Pancreas (tissue), 10 donors: Measurements from ENCODE around the gene MRGPRX1. TPM values are rescaled to one million over a fixed set of nuclear protein-coding genes. Genes with fewer than 3 reads are reported as not detected.
"Not testable (repeated sequence)": the region's sequence is repeated elsewhere in the genome, so short reads cannot be mapped to it uniquely, and the experiment has no call there.

Experiments used
- ATAC-seq, 4 donors: fragments of 200-7000 bp; cut with Tn5 transposase; one replicate each; pipeline versions ENCODE4 v1.8.0 to v1.9.1; 2020; ENCODE audit warnings: mild to moderate bottlenecking in 4 of 4, moderate library complexity in 4 of 4
- DNase-seq, 6 donors: peaks; one replicate each; pipeline ENCODE4 v3.0.0-alpha.2; 2020
- FAIRE-seq: peaks from 2 replicates; lab custom pipeline; 2012; peaks lifted over from hg19 to GRCh38; lab: Jason Lieb, UNC
- H3K27ac ChIP-seq, 4 donors: fragments of 200-600 bp; sonication (generic); 1 replicate in 3 of 4; 2 replicates in 1 of 4; pipeline versions ENCODE4 v1.5.0 to v1.8.0; 2020
- H3K27me3 ChIP-seq, 4 donors: fragments of 200-600 bp; one replicate each; pipeline ENCODE4 v1.8.0; 2021
- H3K36me3 ChIP-seq, 3 donors: fragments of 200-600 bp; sonication (generic) in 1 of 3; one replicate each; pipeline versions ENCODE4 v1.5.0 to v1.8.0; 2020 to 2021
- H3K4me1 ChIP-seq, 3 donors: fragments of 200-600 bp; one replicate each; pipeline ENCODE4 v1.8.0; 2021
- H3K4me3 ChIP-seq, 4 donors: fragments of 200-600 bp; sonication (generic) in 2 of 4; one replicate each; pipeline versions ENCODE4 v1.5.0 to v1.8.0; 2020 to 2021
- H3K9me3 ChIP-seq, 4 donors: fragments of 200-600 bp; one replicate each; pipeline ENCODE4 v1.8.0; 2021
- WGBS, 2 donors: extraction: QIAGEN DNeasy Blood & Tissue Kit; methylation state at CpG; one replicate each; pipeline ENCODE4 v1.1.7; 2013; 5-methylcytosine and 5-hydroxymethylcytosine counted together
- intact Hi-C, 3 donors: fragments of 100-400 bp; cut with DNase I; formaldehyde crosslinking; loops; one replicate each; pipeline versions ENCODE4 v1.11.1 to v1.14.2; 2022
- polyA plus RNA-seq, 2 donors: library from polyadenylated mRNA; stranded (reverse); fragments of 200-250 nt; gene quantifications; one replicate each; pipeline ENCODE4 v1.2.3, GENCODE V29; 2013
- total RNA-seq, 6 donors: library from RNA; stranded (reverse); fragmentation: NEBNext Ultra II Directional in 4 of 6; extraction: Animal tissue kit (Norgen Biotek cat#: 25700) in 4 of 6; gene quantifications; one replicate each; pipeline versions ENCODE4 v1.2.1 to v1.2.4, GENCODE V29; 2021 to 2023
- TF ChIP-seq, protein P1 (sequence below), 4 donors: fragments of 200-600 bp; sonication (generic) in 3 of 4; IDR thresholded peaks; one replicate each; pipeline versions ENCODE4 v1.5.0 to v1.8.0; 2021; ENCODE audit warnings: antibody characterized with exemption in 4 of 4
- donor health status: healthy with polysubstance abuse.
- donor health status: DM: no; HTN: no; CAD: no; lungs with moderate emphysema.
- donor health status: DM: no; HTN: no; CAD: no.
- donor health status: control.
- donor health status: control.
- donor health status: Bipolar disorder and iron deficiency.
- donor health status: DM: yes; HTN: yes; CAD: no.
- donor health status: DM: no; HTN: no; CAD: no.
- donor health status: DM: no; HTN: no; CAD: no.
- donor health status: DM: yes; HTN: yes; CAD: no.

The MRGPRX1 gene
- total and polyA plus RNA-seq, 8 donors: 0.07 TPM; not detected in 7

DNA sequence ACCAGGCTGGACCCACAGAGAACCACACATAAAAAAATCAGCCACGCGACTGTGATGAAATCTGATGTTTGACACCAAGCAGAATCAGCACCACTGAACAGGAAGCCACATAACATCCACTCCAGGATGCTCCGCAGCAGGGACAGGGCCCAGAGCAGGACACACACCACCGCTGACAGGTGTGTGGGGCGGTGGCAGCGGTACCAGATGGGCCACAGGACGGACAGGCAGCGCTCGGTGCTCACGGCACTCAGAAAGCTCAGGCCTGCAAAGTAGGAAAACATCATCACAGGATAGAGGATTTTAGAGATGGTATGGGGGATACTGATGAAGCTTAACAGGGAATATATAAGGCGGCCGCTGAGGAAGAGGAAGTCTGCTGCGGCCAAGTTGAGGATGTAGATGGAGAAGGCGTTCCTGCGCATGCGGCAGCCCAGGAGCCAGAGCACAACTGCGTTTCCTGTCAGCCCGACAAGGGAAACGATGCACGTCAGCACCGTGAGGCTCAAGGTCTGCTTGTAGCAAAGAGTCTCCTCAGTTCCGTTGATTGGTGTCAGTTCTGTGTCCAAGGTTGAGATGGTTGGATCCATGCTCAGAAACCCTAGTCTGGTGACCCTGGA lies 4.9 kb downstream of the MRGPRX1 start:
- ATAC-seq: no peak
- H3K4me1 ChIP-seq: no peaks in the 10 kb centered on the region
- intact Hi-C loops: no loop called here
- no peaks in the 10 kb centered on the region for H3K36me3 ChIP-seq
- no peak for FAIRE-seq
- no peak overlapping the region for H3K27ac ChIP-seq
- WGBS, 2 donors: 82 to 89% methylated on average over 22 of the region's 22 CpGs
- no peak overlapping the region for H3K4me3 ChIP-seq
- no peak for DNase-seq
- H3K27me3 ChIP-seq: no peaks in the 10 kb centered on the region
- no peaks in the 10 kb centered on the region for H3K9me3 ChIP-seq
- TF ChIP-seq, protein P1, sequence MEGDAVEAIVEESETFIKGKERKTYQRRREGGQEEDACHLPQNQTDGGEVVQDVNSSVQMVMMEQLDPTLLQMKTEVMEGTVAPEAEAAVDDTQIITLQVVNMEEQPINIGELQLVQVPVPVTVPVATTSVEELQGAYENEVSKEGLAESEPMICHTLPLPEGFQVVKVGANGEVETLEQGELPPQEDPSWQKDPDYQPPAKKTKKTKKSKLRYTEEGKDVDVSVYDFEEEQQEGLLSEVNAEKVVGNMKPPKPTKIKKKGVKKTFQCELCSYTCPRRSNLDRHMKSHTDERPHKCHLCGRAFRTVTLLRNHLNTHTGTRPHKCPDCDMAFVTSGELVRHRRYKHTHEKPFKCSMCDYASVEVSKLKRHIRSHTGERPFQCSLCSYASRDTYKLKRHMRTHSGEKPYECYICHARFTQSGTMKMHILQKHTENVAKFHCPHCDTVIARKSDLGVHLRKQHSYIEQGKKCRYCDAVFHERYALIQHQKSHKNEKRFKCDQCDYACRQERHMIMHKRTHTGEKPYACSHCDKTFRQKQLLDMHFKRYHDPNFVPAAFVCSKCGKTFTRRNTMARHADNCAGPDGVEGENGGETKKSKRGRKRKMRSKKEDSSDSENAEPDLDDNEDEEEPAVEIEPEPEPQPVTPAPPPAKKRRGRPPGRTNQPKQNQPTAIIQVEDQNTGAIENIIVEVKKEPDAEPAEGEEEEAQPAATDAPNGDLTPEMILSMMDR (IDR thresholded peaks at IDR 0.05): no peak

DNA sequence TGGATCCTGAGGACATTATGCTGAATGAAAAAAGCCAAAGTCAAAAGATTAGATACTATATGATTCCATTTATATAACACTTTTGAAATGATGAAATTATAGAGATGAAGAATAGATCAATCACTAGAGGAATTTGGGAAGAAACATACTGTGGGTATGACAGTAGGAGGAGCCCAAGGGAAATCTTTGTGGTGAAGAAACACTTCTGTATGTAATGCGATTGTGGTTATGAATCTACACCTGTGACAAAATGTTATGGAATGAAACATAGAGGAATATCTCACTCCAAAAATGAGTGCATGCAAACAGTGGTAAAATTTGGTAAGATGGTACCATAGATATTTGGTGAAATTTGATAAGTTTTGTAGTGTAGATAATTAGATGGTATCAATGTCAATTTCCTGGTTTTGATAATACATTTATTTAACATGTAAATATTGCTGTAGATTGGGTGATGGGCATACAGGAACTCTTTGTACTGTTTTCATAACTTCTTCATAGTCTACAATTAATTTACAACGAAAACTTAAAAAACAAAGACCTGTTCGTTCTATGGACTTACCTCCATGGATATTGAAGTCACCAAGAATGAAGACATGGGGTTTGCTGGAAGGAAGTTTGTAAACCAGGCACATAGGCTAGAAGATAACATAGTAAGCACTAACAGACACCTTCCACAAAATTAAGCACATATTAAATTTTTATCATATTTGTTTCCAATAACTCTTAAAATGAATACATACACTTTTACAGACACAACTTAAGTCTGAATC lies 11.5 kb downstream of the MRGPRX1 start:
- DNase-seq: no peak
- TF ChIP-seq, protein P1 (IDR thresholded peaks at IDR 0.05): no peak

DNA sequence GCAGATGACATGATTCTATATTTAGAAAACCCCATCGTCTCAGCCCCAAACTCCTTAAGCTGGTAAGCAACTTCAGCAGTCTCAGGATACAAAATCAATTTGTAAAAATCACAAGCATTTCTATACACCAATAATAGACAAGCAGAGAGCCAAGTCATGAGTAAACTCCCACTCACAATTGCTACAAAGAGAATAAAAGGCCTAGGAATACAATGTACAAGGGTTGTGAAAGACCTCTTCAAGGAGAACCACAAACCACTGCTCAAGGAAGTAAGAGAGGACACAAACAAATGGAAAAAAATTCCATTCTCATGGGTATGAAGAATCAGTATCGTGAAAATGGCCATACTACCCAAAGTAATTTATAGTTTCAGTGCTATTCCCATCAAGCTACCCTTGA lies 13.8 kb downstream of the MRGPRX1 start:
- H3K4me3 ChIP-seq, H3K9me3 ChIP-seq, DNase-seq, ATAC-seq, intact Hi-C loops, H3K4me1 ChIP-seq, H3K27ac ChIP-seq, H3K27me3 ChIP-seq, H3K36me3 ChIP-seq, FAIRE-seq: not testable (repeated sequence)
- 63 to 75% methylated on average over 2 of the region's 2 CpGs for WGBS, 2 donors

More for the DNA sequence above, 11.5 kb downstream of the MRGPRX1 start:
- H3K9me3 ChIP-seq: no peaks in the 10 kb centered on the region
- H3K36me3 ChIP-seq: no peaks in the 10 kb centered on the region
- intact Hi-C loops: no loop called here
- no peak overlapping the region for H3K27ac ChIP-seq
- H3K4me1 ChIP-seq: no peaks in the 10 kb centered on the region
- FAIRE-seq: no peak
- H3K27me3 ChIP-seq: no peaks in the 10 kb centered on the region
- WGBS, 2 donors: 66 to 75% methylated on average over 3 of the region's 3 CpGs
- no peak overlapping the region for H3K4me3 ChIP-seq
- no peak for ATAC-seq

DNA sequence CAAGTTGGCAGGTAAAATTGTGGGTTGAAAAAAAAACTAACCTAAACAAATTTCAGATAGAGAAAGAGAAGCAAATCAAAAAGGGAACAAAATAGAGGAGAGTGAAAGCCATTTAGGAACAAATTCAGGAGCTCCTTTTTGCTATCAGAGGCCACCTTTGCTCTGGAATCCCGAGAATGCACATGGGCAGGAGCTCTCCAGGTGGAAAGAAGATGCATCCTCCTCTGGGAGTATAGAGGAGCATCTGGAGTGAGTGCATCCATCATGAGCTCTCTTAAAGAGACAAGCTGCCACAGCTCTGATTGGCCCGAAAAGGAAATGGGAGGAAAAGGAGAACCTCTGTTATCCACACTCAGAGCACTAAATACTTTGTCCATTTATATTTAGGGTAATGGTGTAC lies 26.3 kb downstream of the MRGPRX1 start:
- ATAC-seq (no peak), DNase-seq (no peak), FAIRE-seq (no peak)
- H3K27me3 ChIP-seq: no peaks in the 10 kb centered on the region
- H3K36me3 ChIP-seq: no peaks in the 10 kb centered on the region
- no peaks in the 10 kb centered on the region for H3K9me3 ChIP-seq
- no peak overlapping the region for H3K27ac ChIP-seq
- H3K4me3 ChIP-seq: no peak overlapping the region
- TF ChIP-seq, protein P1 (IDR thresholded peaks at IDR 0.05): no peak
- intact Hi-C loops: no loop called here
- no peaks in the 10 kb centered on the region for H3K4me1 ChIP-seq
- 30 to 32% methylated on average over 2 of the region's 2 CpGs for WGBS, 2 donors

DNA sequence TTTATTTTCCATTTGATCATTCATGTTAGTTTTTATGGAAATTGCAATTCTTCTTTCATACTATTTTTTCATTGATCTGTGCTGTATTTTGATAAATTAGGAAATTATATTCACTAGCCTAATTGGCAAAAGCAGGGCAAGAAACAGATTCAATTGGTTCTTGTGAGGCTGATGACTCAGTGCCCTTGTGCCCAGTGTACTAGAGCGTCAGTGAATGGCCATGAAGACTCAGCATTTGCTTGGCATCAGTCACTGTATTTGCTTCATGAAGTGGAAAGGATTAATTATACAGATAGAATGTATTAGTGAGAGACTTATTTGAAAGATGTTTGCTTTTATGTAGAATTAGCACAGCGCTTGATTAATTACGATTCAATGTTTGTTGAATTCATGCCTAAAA lies 31.8 kb downstream of the MRGPRX1 start:
- no peaks in the 10 kb centered on the region for H3K27me3 ChIP-seq
- no peaks in the 10 kb centered on the region for H3K36me3 ChIP-seq
- TF ChIP-seq, protein P1 (IDR thresholded peaks at IDR 0.05): no peak
- no peaks in the 10 kb centered on the region for H3K4me1 ChIP-seq
- no peak overlapping the region for H3K4me3 ChIP-seq
- 76 to 77% methylated on average over 3 of the region's 3 CpGs for WGBS, 2 donors
- H3K27ac ChIP-seq: no peak overlapping the region
- intact Hi-C loops: no loop called here
- ATAC-seq: no peak
- no peak for DNase-seq
- FAIRE-seq: no peak
- no peaks in the 10 kb centered on the region for H3K9me3 ChIP-seq

DNA sequence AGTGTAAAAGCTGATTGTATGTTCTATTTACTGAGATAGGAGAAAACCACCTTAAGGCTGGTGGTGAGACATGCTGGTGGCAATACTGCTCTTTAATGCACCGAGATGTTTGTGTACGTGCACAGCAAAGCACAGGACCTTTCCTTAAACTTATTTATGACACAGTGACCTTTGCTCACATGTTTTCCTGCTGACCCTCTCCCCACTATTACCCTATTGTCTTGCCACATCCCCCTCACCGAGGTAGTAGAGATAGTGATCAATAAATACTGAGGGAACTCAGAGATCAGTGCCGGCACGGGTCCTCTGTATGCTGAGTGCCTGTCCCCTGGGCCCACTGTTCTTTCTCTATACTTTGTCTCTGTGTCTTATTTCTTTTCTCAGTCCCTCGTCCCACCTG lies 38.6 kb downstream of the MRGPRX1 start:
- ATAC-seq, H3K27me3 ChIP-seq, DNase-seq, H3K9me3 ChIP-seq, H3K36me3 ChIP-seq, H3K4me1 ChIP-seq, H3K4me3 ChIP-seq, H3K27ac ChIP-seq, FAIRE-seq, intact Hi-C loops: not testable (repeated sequence)
- WGBS, 2 donors: 12 to 16% methylated on average over 6 of the region's 6 CpGs

DNA sequence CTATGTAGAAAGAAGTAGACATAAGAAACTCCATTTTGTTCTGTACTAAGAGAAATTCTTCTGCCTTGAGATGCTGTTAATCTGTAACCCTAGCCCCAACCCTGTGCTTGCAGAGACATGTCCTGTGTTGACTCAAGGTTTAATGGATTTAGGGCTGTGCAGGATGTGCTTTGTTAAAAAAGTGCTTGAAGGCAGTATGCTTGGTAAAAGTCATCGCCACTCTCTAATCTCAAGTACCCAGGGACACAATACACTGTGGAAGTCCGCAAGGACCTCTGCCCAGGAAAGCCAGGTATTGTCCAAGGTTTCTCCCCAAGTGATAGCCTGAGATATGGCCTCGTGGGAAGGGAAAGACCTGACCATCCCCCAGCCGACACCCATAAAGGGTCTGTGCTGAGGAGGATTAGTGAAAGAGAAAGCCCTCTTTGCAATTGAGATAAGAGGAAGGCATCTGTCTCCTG lies 39.0 kb downstream of the MRGPRX1 start:
- H3K4me3 ChIP-seq, H3K36me3 ChIP-seq, FAIRE-seq, H3K9me3 ChIP-seq, H3K4me1 ChIP-seq, DNase-seq, intact Hi-C loops, ATAC-seq, H3K27me3 ChIP-seq, H3K27ac ChIP-seq: not testable (repeated sequence)
- WGBS, 2 donors: 6 to 19% methylated on average over 4 of the region's 4 CpGs

DNA sequence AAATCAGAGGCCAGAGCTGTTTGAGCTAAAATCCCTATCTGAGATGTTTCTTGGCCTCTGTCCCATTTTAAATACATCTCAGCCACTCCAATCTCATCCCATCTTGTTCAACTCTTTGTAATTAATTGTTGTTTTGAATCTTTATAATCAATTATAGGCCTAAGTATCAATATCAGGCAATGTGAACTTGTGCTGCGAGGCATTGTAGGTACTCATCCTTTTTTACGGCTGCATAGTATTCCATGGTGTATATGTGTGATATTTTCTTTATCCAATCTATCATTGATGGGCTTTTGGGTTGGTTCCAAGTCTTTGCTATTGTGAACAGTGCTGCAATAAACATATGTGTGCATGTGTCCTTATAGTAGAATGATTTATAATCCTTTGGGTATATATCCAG lies 47.5 kb downstream of the MRGPRX1 start:
- FAIRE-seq: not testable (repeated sequence)

More for the DNA sequence above, 47.5 kb downstream of the MRGPRX1 start:
- H3K27ac ChIP-seq, H3K9me3 ChIP-seq, H3K4me3 ChIP-seq, ATAC-seq, H3K4me1 ChIP-seq, intact Hi-C loops, DNase-seq, H3K27me3 ChIP-seq, H3K36me3 ChIP-seq: not testable (repeated sequence)
- 78 to 89% methylated on average over 2 of the region's 2 CpGs for WGBS, 2 donors
